SK-N-MC (cell line): ENCODE data around the gene RIMS3.

Source experiments
- EZH2 ChIP-seq: fragments of 200-600 bp; sonication (generic); IDR thresholded peaks from one replicate; pipeline ENCODE4 v1.6.1; 2017; ENCODE audit warnings: antibody characterized with exemption
- FOXP2 ChIP-seq: optimal IDR thresholded peaks from 2 replicates; pipeline ENCODE3; 2011; ENCODE audit warnings: mild to moderate bottlenecking, moderate library complexity; ENCODE audit not compliant: insufficient read depth; ENCODE audit errors: extremely low read length, control extremely low read depth

DNA sequence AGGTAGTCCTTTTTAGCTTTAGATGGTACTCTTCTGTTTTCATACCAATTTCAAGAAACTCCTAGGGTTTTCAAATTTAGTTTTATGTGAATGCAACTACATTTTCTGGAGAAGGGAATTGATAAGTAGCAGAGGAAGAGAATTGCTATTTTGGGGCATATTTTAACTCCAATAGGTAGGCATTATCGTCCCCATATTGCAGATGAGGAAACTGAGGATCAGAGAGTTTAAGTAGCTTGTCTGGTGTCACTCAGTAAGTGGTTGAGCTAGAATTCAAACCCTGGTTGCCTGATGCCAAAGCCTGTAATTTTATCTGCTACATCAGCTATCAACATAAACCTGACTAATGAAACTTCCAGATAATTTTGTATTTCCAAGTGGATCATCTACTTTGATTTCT lies 27.9 kb upstream of the RIMS3 start:
- no peak for TF ChIP-seq FOXP2
- TF ChIP-seq EZH2, result no peak
